Measurements from ENCODE around the gene TMEM253. TPM values are rescaled to one million over a fixed set of nuclear protein-coding genes. Genes with fewer than 3 reads are reported as not detected.

Gene TMEM253
- total RNA-seq, 1 experiment from 2014 or later = 0.59 TPM

- no peak for ATAC-seq
- H3K9ac ChIP-seq (ENCODE audit: low read length) = no peak overlapping the region
- no peaks in the 10 kb centered on the region for H4K20me1 ChIP-seq (ENCODE audit: insufficient read depth)
- no peak for DNase-seq (ENCODE audit: low read depth, low spot score)
- BruUV-seq (replicated peaks) = no TSS peak
- CTCF ChIA-PET = no interaction called here
- RAD21 ChIA-PET (ENCODE audit: low non-redundant PET in 1 of 2, low total read pairs in 2 of 2, uncharacterized antibody in 2 of 2, unreplicated experiment in 2 of 2) = no interaction called here
- TF ChIP-seq ZBTB33 (IDR thresholded peaks at IDR 0.05; ENCODE audit: extremely low read depth, insufficient replicate concordance, low read length) = no peak
- no peak overlapping the region for H3K27ac ChIP-seq (ENCODE audit: low read depth, low read length)
- POLR2A ChIA-PET = no interaction called here
- H3K4me3 ChIP-seq (replicated peaks in 1 of 2; ENCODE audit: low read depth in 1 of 2, low read length in 2 of 2) = no peak overlapping the region
- H2AFZ ChIP-seq (ENCODE audit: low read depth, low read length, poor library complexity, severe bottlenecking) = no peak overlapping the region
- H3K9me3 ChIP-seq (ENCODE audit: control insufficient read depth in 1 of 2, insufficient read depth in 1 of 2, low read depth in 1 of 2, low read length in 2 of 2) = no peaks in the 10 kb centered on the region
- no peaks in the 10 kb centered on the region for H3K36me3 ChIP-seq (ENCODE audit: control insufficient read depth in 1 of 2, insufficient read depth in 2 of 2, low read length in 2 of 2)
- intact Hi-C loops (cut with micrococcal nuclease) = no loop called here
- no peaks in the 10 kb centered on the region for H3K79me2 ChIP-seq (ENCODE audit: insufficient read depth, low read length)
- no peaks in the 10 kb centered on the region for H3K9me2 ChIP-seq (ENCODE audit: insufficient read depth)
- no peaks in the 10 kb centered on the region for H3K27me3 ChIP-seq (ENCODE audit: insufficient read depth, low read length)
- peaks cover 1% of the 10 kb centered on the region in 2 experiments for H3K4me1 ChIP-seq (ENCODE audit: control insufficient read depth in 1 of 2, insufficient read depth in 2 of 2, low read length in 2 of 2)
- no peak overlapping the region for H3K4me2 ChIP-seq (ENCODE audit: low read length)
Measured at GRCh38 chr14:21113369-21113768, 12.5 kb downstream of the TMEM253 start.

GRCh38 chr14:21118933-21119332, 18.1 kb downstream of the TMEM253 start:
- POLR2A ChIA-PET = no interaction called here
- ATAC-seq (no peak), DNase-seq (ENCODE audit: low read depth, low spot score) (no peak)
- no TSS peak for BruUV-seq (replicated peaks)
- Histone ChIP-seq H3K36me3 (ENCODE audit: control insufficient read depth in 1 of 2, insufficient read depth in 2 of 2, low read length in 2 of 2) (no peaks in the 10 kb centered on the region), H3K4me3 (replicated peaks in 1 of 2; ENCODE audit: low read depth in 1 of 2, low read length in 2 of 2) (no peak overlapping the region), H3K9me2 (ENCODE audit: insufficient read depth) (no peaks in the 10 kb centered on the region), H3K79me2 (ENCODE audit: insufficient read depth, low read length) (no peaks in the 10 kb centered on the region), H3K27ac (ENCODE audit: low read depth, low read length) (no peak overlapping the region), H3K27me3 (ENCODE audit: insufficient read depth, low read length) (no peaks in the 10 kb centered on the region), H3K9ac (ENCODE audit: low read length) (no peak overlapping the region), H3K4me1 (ENCODE audit: control insufficient read depth in 1 of 2, insufficient read depth in 2 of 2, low read length in 2 of 2) (no peaks in the 10 kb centered on the region), H4K20me1 (ENCODE audit: insufficient read depth) (no peaks in the 10 kb centered on the region), H3K9me3 (ENCODE audit: control insufficient read depth in 1 of 2, insufficient read depth in 1 of 2, low read depth in 1 of 2, low read length in 2 of 2) (no peaks in the 10 kb centered on the region), H3K4me2 (ENCODE audit: low read length) (no peak overlapping the region), H2AFZ (ENCODE audit: low read depth, low read length, poor library complexity, severe bottlenecking) (no peak overlapping the region)
- intact Hi-C loops (cut with micrococcal nuclease) = no loop called here
- RAD21 ChIA-PET (ENCODE audit: low non-redundant PET in 1 of 2, low total read pairs in 2 of 2, uncharacterized antibody in 2 of 2, unreplicated experiment in 2 of 2) = no interaction called here
- CTCF ChIA-PET = no interaction called here
- TF ChIP-seq MAX (IDR thresholded peaks at IDR 0.05) (no peak), SRF (IDR thresholded peaks at IDR 0.05; ENCODE audit: low read depth) (no peak), CEBPB (IDR thresholded peaks at IDR 0.05; ENCODE audit: low read depth) (no peak), EZH2 (IDR thresholded peaks at IDR 0.05) (no peak), YY1 (IDR thresholded peaks at IDR 0.05; ENCODE audit: extremely low read depth, insufficient replicate concordance, low read depth, low read length) (no peak), SIN3A (IDR thresholded peaks at IDR 0.05; ENCODE audit: low read depth) (no peak), EZH2phosphoT487 (IDR thresholded peaks at IDR 0.05; ENCODE audit: borderline replicate concordance) (no peak), ZNF274 (IDR thresholded peaks at IDR 0.05; ENCODE audit: low read depth, low read length) (no peak), POLR2AphosphoS5 (IDR thresholded peaks at IDR 0.05; ENCODE audit: low read depth, low read length) (no peak), FOSL1 (IDR thresholded peaks at IDR 0.05; ENCODE audit: low read depth) (no peak), EGR1 (IDR thresholded peaks at IDR 0.05; ENCODE audit: low read depth) (no peak), ZBTB33 (IDR thresholded peaks at IDR 0.05; ENCODE audit: extremely low read depth, insufficient replicate concordance, low read length) (no peak), REST (IDR thresholded peaks at IDR 0.05; ENCODE audit: low read depth) (no peak)
